ENCODE results near the gene SKI.
"Not testable (repeated sequence)": the region's sequence is repeated elsewhere in the genome, so short reads cannot be mapped to it uniquely, and the experiment has no call there.

DNA sequence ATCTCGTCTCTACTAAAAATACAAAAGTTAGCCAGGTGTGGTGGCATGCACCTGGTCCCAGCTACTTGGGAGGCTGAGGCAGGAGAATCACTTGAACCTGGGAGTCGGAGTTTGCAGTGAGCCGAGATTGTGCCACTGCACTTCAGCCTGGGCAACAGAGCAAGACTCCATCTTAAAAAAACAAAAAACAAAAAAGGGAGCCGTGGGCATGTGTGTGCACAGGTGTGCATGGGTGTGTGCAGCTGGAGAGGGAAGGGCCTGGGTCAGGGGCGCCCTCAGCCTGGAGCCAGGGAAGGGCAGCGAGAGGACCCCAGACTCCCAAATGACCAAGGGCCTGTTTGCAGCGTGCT is 18.9 kb downstream of the SKI start:
- TF ChIP-seq, protein P1, sequence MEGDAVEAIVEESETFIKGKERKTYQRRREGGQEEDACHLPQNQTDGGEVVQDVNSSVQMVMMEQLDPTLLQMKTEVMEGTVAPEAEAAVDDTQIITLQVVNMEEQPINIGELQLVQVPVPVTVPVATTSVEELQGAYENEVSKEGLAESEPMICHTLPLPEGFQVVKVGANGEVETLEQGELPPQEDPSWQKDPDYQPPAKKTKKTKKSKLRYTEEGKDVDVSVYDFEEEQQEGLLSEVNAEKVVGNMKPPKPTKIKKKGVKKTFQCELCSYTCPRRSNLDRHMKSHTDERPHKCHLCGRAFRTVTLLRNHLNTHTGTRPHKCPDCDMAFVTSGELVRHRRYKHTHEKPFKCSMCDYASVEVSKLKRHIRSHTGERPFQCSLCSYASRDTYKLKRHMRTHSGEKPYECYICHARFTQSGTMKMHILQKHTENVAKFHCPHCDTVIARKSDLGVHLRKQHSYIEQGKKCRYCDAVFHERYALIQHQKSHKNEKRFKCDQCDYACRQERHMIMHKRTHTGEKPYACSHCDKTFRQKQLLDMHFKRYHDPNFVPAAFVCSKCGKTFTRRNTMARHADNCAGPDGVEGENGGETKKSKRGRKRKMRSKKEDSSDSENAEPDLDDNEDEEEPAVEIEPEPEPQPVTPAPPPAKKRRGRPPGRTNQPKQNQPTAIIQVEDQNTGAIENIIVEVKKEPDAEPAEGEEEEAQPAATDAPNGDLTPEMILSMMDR (IDR thresholded peaks at IDR 0.05), result not testable (repeated sequence)
- not testable (repeated sequence) for TF ChIP-seq POLR2A (IDR thresholded peaks at IDR 0.05)

Measured in transverse colon (tissue), 3 donors.